Suppressor macrophage treated with lipopolysaccharide for 4 hours (primary cell): ENCODE measurements around the gene MADCAM1.

Experiments
- DNase-seq: peaks from one replicate; pipeline ENCODE4 v3.0.0-alpha.2; 2020

MADCAM1 gene

GRCh38 chr19:533364-534058, 37.2 kb downstream of the MADCAM1 start:
- no peak for DNase-seq

- DNase-seq: no peak
Measured at GRCh38 chr19:534088-534487, 37.8 kb downstream of the MADCAM1 start.

GRCh38 chr19:535017-535835, 38.9 kb downstream of the MADCAM1 start:
- DNase-seq: no peak

- DNase-seq: no peak
Measured at GRCh38 chr19:536031-536880, 40.0 kb downstream of the MADCAM1 start.

- DNase-seq: no peak
Measured at GRCh38 chr19:536881-537404, 40.7 kb downstream of the MADCAM1 start.

- no peak for DNase-seq
Measured at GRCh38 chr19:538641-539428, 42.5 kb downstream of the MADCAM1 start.

GRCh38 chr19:539429-540030, 43.2 kb downstream of the MADCAM1 start:
- no peak for DNase-seq

GRCh38 chr19:540867-541637, 44.8 kb downstream of the MADCAM1 start:
- DNase-seq: no peak

GRCh38 chr19:541699-542098, 45.4 kb downstream of the MADCAM1 start:
- no peak for DNase-seq

GRCh38 chr19:542173-542866, 46.0 kb downstream of the MADCAM1 start:
- no peak for DNase-seq

GRCh38 chr19:543910-544608, 47.8 kb downstream of the MADCAM1 start, which contains the start of gene GZMM:
TSS of gene GZMM (plus strand) at chr19:544053. CDS start at chr19:544072, 19 bp downstream.
- DNase-seq: no peak

- no peak for DNase-seq
Measured at GRCh38 chr19:547117-547516, 50.8 kb downstream of the MADCAM1 start.

- DNase-seq: no peak
Measured at GRCh38 chr19:547836-548720, 51.8 kb downstream of the MADCAM1 start.

GRCh38 chr19:548886-549830, 52.9 kb downstream of the MADCAM1 start:
- DNase-seq: no peak

- no peak for DNase-seq
Measured at GRCh38 chr19:554817-555216, 58.5 kb downstream of the MADCAM1 start.
